IMR-90 (cell line): ENCODE data around the gene RIMS3. TPM values are rescaled to one million over a fixed set of nuclear protein-coding genes. Genes with fewer than 3 reads are reported as not detected.

ENCODE experiments used
- ATAC-seq: fragments of 200-7000 bp; cut with Tn5 transposase; 2 replicates; pipeline ENCODE4 v1.9.1; 2020; ENCODE audit warnings: low read depth, mild to moderate bottlenecking, moderate library complexity
- BruUV-seq: library from RNA; stranded (reverse); fragments of 400-500 nt; replicated peaks from 2 replicates; lab custom pipeline; 2021; lab: Mats Ljungman, UMichigan
- CTCF ChIA-PET: fragments of 300-600 bp; formaldehyde crosslinking; extraction: SDS; loops from one replicate; lab custom pipeline; 2021; ENCODE audit warnings: antibody characterized with exemption; lab: Yijun Ruan, JAX
- POLR2A ChIA-PET: fragments of 300-600 bp; sonication (Branson Sonifier 250); formaldehyde crosslinking; loops from one replicate; lab custom pipeline; 2022; ENCODE audit warnings: antibody characterized with exemption; ENCODE audit not compliant: unreplicated experiment; lab: Charles Lee
- DNase-seq: peaks from one replicate; pipeline ENCODE4 v3.0.0; 2013
- H2AFZ ChIP-seq: replicated peaks from 2 replicates; pipeline ENCODE3; 2013; ENCODE audit warnings: low read length, mild to moderate bottlenecking; ENCODE audit not compliant: poor library complexity
- H2AK5ac ChIP-seq: 2 replicates; pipeline ENCODE4 v1.6.1; 2013; ENCODE audit warnings: low read depth, low read length, inconsistent platforms
- H2AK9ac ChIP-seq: replicated peaks from 2 replicates; pipeline ENCODE3; 2013; ENCODE audit warnings: mild to moderate bottlenecking, low read depth, low read length, moderate library complexity; ENCODE audit not compliant: poor library complexity
- H2BK120ac ChIP-seq: 2 replicates; pipeline ENCODE4 v1.6.1; 2013; ENCODE audit warnings: low read depth, low read length, inconsistent platforms
- H2BK15ac ChIP-seq: 3 replicates; pipeline ENCODE4 v1.6.1; 2013; ENCODE audit warnings: low read depth, low read length, inconsistent platforms
- H2BK20ac ChIP-seq: 2 replicates; pipeline ENCODE4 v1.6.1; 2013; ENCODE audit warnings: low read depth, mild to moderate bottlenecking, inconsistent platforms, low read length, moderate library complexity
- H2BK5ac ChIP-seq: 2 replicates; pipeline ENCODE4 v1.6.1; 2013; ENCODE audit warnings: mild to moderate bottlenecking, low read depth, low read length, inconsistent platforms; ENCODE audit not compliant: poor library complexity, severe bottlenecking
- H3K14ac ChIP-seq: replicated peaks from 2 replicates; pipeline ENCODE4 v1.6.1; 2013; ENCODE audit warnings: low read depth, low read length, inconsistent platforms
- H3K18ac ChIP-seq: 2 replicates; pipeline ENCODE4 v1.6.1; 2013; ENCODE audit warnings: low read depth, low read length, control low read depth
- H3K23ac ChIP-seq: 2 replicates; pipeline ENCODE4 v1.6.1; 2013; ENCODE audit warnings: low read depth, low read length, inconsistent platforms
- H3K27ac ChIP-seq: 2 replicates; pipeline ENCODE4 v1.5.1; 2013; ENCODE audit warnings: mild to moderate bottlenecking, control low read depth, low read length; ENCODE audit not compliant: insufficient read depth
- H3K27me3 ChIP-seq: 2 replicates; pipeline ENCODE4 v1.6.1; 2013; ENCODE audit warnings: low read length; ENCODE audit not compliant: control insufficient read depth, insufficient read depth
- H3K36me3 ChIP-seq: 2 replicates; pipeline ENCODE4 v1.6.1; 2013; ENCODE audit warnings: low read length, mixed read lengths; ENCODE audit not compliant: control insufficient read depth, insufficient read depth
- H3K4ac ChIP-seq: 2 replicates; pipeline ENCODE4 v1.6.1; 2013; ENCODE audit warnings: low read depth, low read length, inconsistent platforms
- H3K4me1 ChIP-seq: 2 replicates; pipeline ENCODE4 v1.6.1; 2013; ENCODE audit warnings: low read length, mixed read lengths; ENCODE audit not compliant: control insufficient read depth, insufficient read depth
- H3K4me2 ChIP-seq: 2 replicates; pipeline ENCODE4 v1.6.1; 2013; ENCODE audit warnings: low read depth, mild to moderate bottlenecking, control low read depth, low read length, moderate library complexity
- H3K4me3 ChIP-seq: 2 replicates; pipeline ENCODE4 v1.5.1; 2013; ENCODE audit warnings: low read depth, mild to moderate bottlenecking, control low read depth, low read length, moderate library complexity; ENCODE audit not compliant: insufficient read depth
- H3K56ac ChIP-seq: 2 replicates; pipeline ENCODE4 v1.6.1; 2013; ENCODE audit warnings: low read length, inconsistent platforms; ENCODE audit not compliant: insufficient read depth; ENCODE audit errors: extremely low read depth
- H3K79me1 ChIP-seq, 2 experiments: 2 replicates each; pipeline ENCODE4 v1.6.1; 2013; ENCODE audit warnings: low read length in 2 of 2, inconsistent platforms in 1 of 2, low read depth in 1 of 2
- H3K9ac ChIP-seq: 2 replicates; pipeline ENCODE4 v1.6.1; 2013; ENCODE audit warnings: low read depth, low read length, control low read depth
- H3K9me1 ChIP-seq: 2 replicates; pipeline ENCODE4 v1.6.1; 2013; ENCODE audit warnings: low read length, inconsistent platforms; ENCODE audit not compliant: insufficient read depth
- H3K9me3 ChIP-seq: 2 replicates; pipeline ENCODE4 v1.6.1; 2013; ENCODE audit warnings: low read length; ENCODE audit not compliant: control insufficient read depth, insufficient read depth
- H4K20me1 ChIP-seq: 2 replicates; pipeline ENCODE4 v1.6.1; 2013; ENCODE audit warnings: low read length, inconsistent platforms; ENCODE audit not compliant: insufficient read depth
- H4K5ac ChIP-seq: 2 replicates; pipeline ENCODE4 v1.6.1; 2013; ENCODE audit warnings: mild to moderate bottlenecking, low read depth, low read length, control low read depth
- H4K8ac ChIP-seq, 2 experiments: 2 replicates each; pipeline ENCODE4 v1.6.1; 2013; ENCODE audit warnings: low read depth in 2 of 2, low read length in 2 of 2, control low read depth in 1 of 2, inconsistent platforms in 1 of 2
- H4K91ac ChIP-seq: 2 replicates; pipeline ENCODE4 v1.6.1; 2013; ENCODE audit warnings: low read depth, low read length, inconsistent platforms; ENCODE audit not compliant: insufficient read depth
- BHLHE40 ChIP-seq: fragments of 150-350 bp; IDR thresholded peaks from 2 replicates; pipeline ENCODE4 v1.6.1; 2016; ENCODE audit warnings: mild to moderate bottlenecking, low read depth, low read length
- MAFK ChIP-seq: IDR thresholded peaks from 2 replicates; pipeline ENCODE4 v1.6.1; 2012; ENCODE audit warnings: low read depth, low read length, improper control_type of control experiment
- RFX5 ChIP-seq: IDR thresholded peaks from 2 replicates; pipeline ENCODE4 v1.8.0; 2012; ENCODE audit warnings: low read depth, mild to moderate bottlenecking, low read length, moderate library complexity
- dilution Hi-C: fragments of 300-500 bp; cut with HindIII; formaldehyde crosslinking; loops from one replicate; pipeline ENCODE4 v1.14.3; 2018; ENCODE audit warnings: low sequenced_read_pairs; ENCODE audit not compliant: unreplicated experiment
- in situ Hi-C: fragments of 300-500 bp; cut with MboI; formaldehyde crosslinking; loops from 3 replicates; pipeline ENCODE4 v1.14.3; 2019; ENCODE audit warnings: low sequenced_read_pairs, inconsistent platforms, mixed read lengths
- intact Hi-C: fragments of 100-400 bp; cut with micrococcal nuclease; formaldehyde crosslinking; loops from 2 replicates; pipeline ENCODE4 v1.10.0; 2022
- polyA plus RNA-seq, 3 experiments: library from polyadenylated mRNA; depleted of rRNA; stranded (reverse); fragments of >200 nt; gene quantifications; 2 replicates each; pipeline ENCODE4 v1.2.3, GENCODE V29; 2012; ENCODE audit warnings: low replicate concordance in 1 of 3
- total RNA-seq: library from RNA; depleted of rRNA; stranded (reverse); fragments of >200 nt; gene quantifications from 2 replicates; pipeline ENCODE4 v1.2.3, GENCODE V29; 2012

Gene RIMS3
- total and polyA plus RNA-seq, 2 of the 4 experiments (the other 2 are of a cell fraction), result 0.10 to 0.36 TPM

GRCh38 chr1:40712997-40713396 lies 47.5 kb upstream of the RIMS3 start:
- Histone ChIP-seq H3K36me3 (0 out of 2 replicates have a peak, but pooled peaks cover 1% of the 10 kb centered on the region), H4K20me1 (no peaks in the 10 kb centered on the region), H3K4me2 (no peak overlapping the region), H3K4me3 (no peak overlapping the region), H3K56ac (no peak overlapping the region), H4K5ac (no peak overlapping the region), H3K18ac (no peak overlapping the region), H3K27me3 (no peaks in the 10 kb centered on the region), H2AFZ (no peak overlapping the region), H3K4me1 (peaks cover 5% of the 10 kb centered on the region), H2BK15ac (no peak overlapping the region), H2AK9ac (no peak overlapping the region), H3K23ac (no peak overlapping the region), H3K9me3 (no peaks in the 10 kb centered on the region), H2BK120ac (peak overlapping the region; percentile 52; the same call in 1 of the 2 replicates), H3K27ac (no peak overlapping the region), H3K79me1 (peaks cover 32 to 56% of the 10 kb centered on the region in 2 experiments), H4K91ac (no peak overlapping the region; the same call in 1 of the 2 replicates), H4K8ac (peak overlapping the region in 1 of 2 experiments; percentile 56; a peak in 2 of 4 replicates), H3K4ac (peak overlapping the region; percentile 50; the same call in 1 of the 2 replicates), H3K14ac (no peak overlapping the region), H3K9me1 (peaks cover 5% of the 10 kb centered on the region), H2BK5ac (peak overlapping the region; percentile 20), H2AK5ac (no peak overlapping the region), H2BK20ac (no peak overlapping the region), H3K9ac (no peak overlapping the region)
- intact Hi-C loops (no loop called here), in situ Hi-C loops (no loop called here), dilution Hi-C loops (no loop called here)
- ChIA-PET POLR2A (no interaction called here), CTCF (no interaction called here)
- no peak for TF ChIP-seq MAFK
- TF ChIP-seq RFX5, result no peak
- TF ChIP-seq BHLHE40, result no peak
- DNase-seq (no peak), ATAC-seq (no peak)
- no TSS peak for BruUV-seq
